Measurements from ENCODE around the gene KCNIP3.
"Not testable (repeated sequence)": the region's sequence is repeated elsewhere in the genome, so short reads cannot be mapped to it uniquely, and the experiment has no call there.

DNA sequence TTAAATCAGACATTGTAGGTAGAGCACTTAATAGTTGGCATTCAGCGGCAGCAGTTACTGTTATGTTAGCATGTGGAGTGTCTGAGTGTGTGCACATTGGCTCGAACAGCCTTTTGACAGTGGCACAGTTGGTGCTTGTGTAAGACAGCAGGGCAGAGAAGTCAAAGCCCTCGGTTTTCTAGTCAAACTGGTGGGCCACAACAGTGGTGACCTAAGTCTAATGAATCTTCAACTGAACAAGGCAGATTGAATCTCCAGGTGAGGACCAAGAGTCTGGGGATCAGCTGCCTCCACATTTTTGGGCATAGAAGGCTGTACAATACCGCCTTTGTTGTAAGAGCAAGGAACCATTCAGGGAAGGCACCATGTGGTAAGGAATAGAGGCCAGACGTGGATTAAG lies 106.7 kb downstream of the KCNIP3 start:
- TF ChIP-seq POLR2AphosphoS5, POLR2A (IDR thresholded peaks at IDR 0.05; ENCODE audit: low read depth, low read length): not testable (repeated sequence)
